ENCODE results near the gene COG7. TPM values are rescaled to one million over a fixed set of nuclear protein-coding genes. Genes with fewer than 3 reads are reported as not detected.

COG7 gene
- total RNA-seq, 1 experiment from 2014 or later: 17.9 TPM

GRCh38 chr16:23410176-23410575 lies 42.8 kb downstream of the COG7 start:
- H3K4me1 ChIP-seq (ENCODE audit: insufficient read depth, low read length): peaks cover 3% of the 10 kb centered on the region; the same call in 1 of the 2 replicates
- no peaks in the 10 kb centered on the region for H3K23me2 ChIP-seq (ENCODE audit: insufficient read length, low read depth, low read length, poor library complexity, severe bottlenecking)
- no peaks in the 10 kb centered on the region for H3K9me3 Mint-ChIP-seq
- no CpG with 5 or more reads among the region's 4 CpGs for WGBS (ENCODE audit: extremely low coverage, insufficient read length, low lambda C conversion rate)
- no peaks in the 10 kb centered on the region for H3K9me3 ChIP-seq (ENCODE audit: control insufficient read depth, low read depth, low read length)
- peaks cover 7 to 51% (median 43%) of the 10 kb centered on the region in 3 experiments; a peak in 6 of 7 replicates for H3K36me3 Mint-ChIP-seq (ENCODE audit: insufficient read depth in 1 of 3, low read depth in 3 of 3)
- H3K56ac ChIP-seq (ENCODE audit: insufficient read length, low read depth, low read length): no peak overlapping the region
- no peak overlapping the region for H4K8ac ChIP-seq (replicated peaks; ENCODE audit: insufficient read length, low read depth, low read length)
- H3K27me3 ChIP-seq (ENCODE audit: insufficient read depth, low read length): no peaks in the 10 kb centered on the region
- no peak overlapping the region for H3K27ac ChIP-seq (ENCODE audit: insufficient read length, low read depth, low read length)
- H2AFZ ChIP-seq (ENCODE audit: low read length): no peak overlapping the region
- H3K27me3 Mint-ChIP-seq (ENCODE audit: low read depth): no peaks in the 10 kb centered on the region
- no peak overlapping the region for H3K4me3 Mint-ChIP-seq
- H3K79me2 ChIP-seq (ENCODE audit: insufficient read depth, low read length): no peaks in the 10 kb centered on the region
- H3K9ac ChIP-seq (ENCODE audit: extremely low read depth, insufficient read length, low read length): no peak overlapping the region
- peaks cover 27 to 32% of the 10 kb centered on the region in 2 experiments for H3K4me1 Mint-ChIP-seq
- no peak overlapping the region for H2BK5ac ChIP-seq (ENCODE audit: insufficient read length, low read length)
- peak overlapping the region; percentile 23 to 79 (median 62); a peak in 5 of 7 replicates for H3K27ac Mint-ChIP-seq
- H4K91ac ChIP-seq (ENCODE audit: insufficient read length, low read depth, low read length): no peak overlapping the region
- no peak overlapping the region for H3K4me2 ChIP-seq (ENCODE audit: insufficient read depth, insufficient read length, low read length)
- H2BK15ac ChIP-seq (ENCODE audit: low read depth, low read length): no peak overlapping the region
- H3K23ac ChIP-seq (ENCODE audit: insufficient read length, low read depth, low read length): no peak overlapping the region
- no peak overlapping the region for H2BK20ac ChIP-seq (ENCODE audit: low read depth, low read length, poor library complexity, severe bottlenecking)
- H2AK5ac ChIP-seq (ENCODE audit: insufficient read length, low read length): no peak overlapping the region
- no peak overlapping the region for H2BK12ac ChIP-seq (ENCODE audit: insufficient read length, low read depth, low read length)
- no peak overlapping the region for H3K4ac ChIP-seq (ENCODE audit: low read depth, low read length)
- no peaks in the 10 kb centered on the region for H4K20me1 ChIP-seq (ENCODE audit: control insufficient read depth, insufficient read depth, insufficient read length)
- H3K79me1 ChIP-seq (ENCODE audit: insufficient read depth, low read depth, low read length, poor library complexity, severe bottlenecking): no peaks in the 10 kb centered on the region
- no peak overlapping the region for H3T11ph ChIP-seq (ENCODE audit: low read length)
- TF ChIP-seq CTCF (conservative IDR thresholded peaks at IDR 0.05): no peak
- no peak for DNase-seq
- no peak overlapping the region for H2BK120ac ChIP-seq (ENCODE audit: low read depth, low read length, poor library complexity, severe bottlenecking)
- H3K14ac ChIP-seq (ENCODE audit: insufficient read depth, low read length): no peak overlapping the region
- no peak overlapping the region for H3K18ac ChIP-seq (ENCODE audit: insufficient read length, low read depth, low read length)
- H4K5ac ChIP-seq (ENCODE audit: insufficient read length, low read depth, low read length): no peak overlapping the region

Measured in H9 (cell line).